Endothelial cell of umbilical vein (primary cell): ENCODE measurements around the gene GSG1L. TPM values are rescaled to one million over a fixed set of nuclear protein-coding genes. Genes with fewer than 3 reads are reported as not detected.

Experiments
- BruUV-seq: library from RNA; stranded (reverse); fragments of 400-500 nt; replicated peaks from 2 replicates; lab custom pipeline; 2021; lab: Mats Ljungman, UMichigan
- CTCF ChIA-PET: fragments of 300-600, 350-600 bp; sonication (Branson Sonifier 250); formaldehyde crosslinking; loops from one replicate; lab custom pipeline; 2021; ENCODE audit warnings: antibody characterized with exemption, inconsistent platforms; lab: Charles Lee
- POLR2A ChIA-PET: fragments of 300-600, 350-600 bp; sonication (Branson Sonifier 250); formaldehyde crosslinking; loops from one replicate; lab custom pipeline; 2021; ENCODE audit warnings: antibody characterized with exemption, inconsistent platforms; lab: Charles Lee
- DNase-seq: peaks from one replicate; pipeline ENCODE4 v3.0.0-alpha.2; 2011; ENCODE audit warnings: low read depth, low spot score
- FAIRE-seq: peaks from 2 replicates; lab custom pipeline; 2011; peaks lifted over from hg19 to GRCh38; lab: Jason Lieb, UNC
- H2AFZ ChIP-seq: 2 replicates; pipeline ENCODE4 v1.6.0; 2012; ENCODE audit warnings: low read depth, low read length, control low read depth, inconsistent platforms
- H3K27ac ChIP-seq: 2 replicates; pipeline ENCODE4 v1.5.1; 2011; ENCODE audit warnings: low read depth, mild to moderate bottlenecking, control low read depth, low read length, moderate library complexity; ENCODE audit not compliant: insufficient read depth
- H3K27me3 ChIP-seq, 2 experiments: 2 replicates each; pipeline versions ENCODE4 v1.6.0 to v1.6.1; 2011; ENCODE audit warnings: low read length in 2 of 2, mixed read lengths in 1 of 2; ENCODE audit not compliant: control insufficient read depth in 2 of 2, insufficient read depth in 2 of 2
- H3K36me3 ChIP-seq, 2 experiments: 2 replicates in 1 of 2; 3 replicates in 1 of 2; pipeline ENCODE4 v1.5.1; 2011; ENCODE audit warnings: low read length in 2 of 2, mild to moderate bottlenecking in 1 of 2, moderate library complexity in 1 of 2; ENCODE audit not compliant: control insufficient read depth in 2 of 2, insufficient read depth in 2 of 2; ENCODE audit errors: extremely low read depth in 1 of 2
- H3K4me1 ChIP-seq: 3 replicates; pipeline ENCODE4 v1.5.1; 2011; ENCODE audit warnings: mild to moderate bottlenecking, low read length; ENCODE audit not compliant: control insufficient read depth, insufficient read depth; ENCODE audit errors: extremely low read depth
- H3K4me2 ChIP-seq: 2 replicates; pipeline ENCODE4 v1.6.1; 2011; ENCODE audit warnings: low read length, control low read depth, mixed read lengths; ENCODE audit not compliant: insufficient read depth
- H3K4me3 ChIP-seq, 3 experiments: fragments of 200-600 bp in 1 of 3; sonication (generic), shearing (Covaris generic) in 1 of 3; replicated peaks in 1 of 3; 2 replicates each; pipeline ENCODE4 v1.5.1; 2011 to 2016; ENCODE audit warnings: control low read depth in 3 of 3, low read length in 3 of 3, mild to moderate bottlenecking in 2 of 3, inconsistent platforms in 1 of 3, low read depth in 1 of 3, moderate library complexity in 1 of 3; ENCODE audit not compliant: insufficient read depth in 1 of 3
- H3K79me2 ChIP-seq: 2 replicates; pipeline ENCODE4 v1.6.0; 2012; ENCODE audit warnings: low read length, inconsistent platforms; ENCODE audit not compliant: control insufficient read depth, insufficient read depth
- H3K9ac ChIP-seq: replicated peaks from 2 replicates; pipeline ENCODE3; 2011; ENCODE audit warnings: low read length, control low read depth; ENCODE audit not compliant: insufficient read depth; ENCODE audit errors: extremely low read depth
- H3K9me1 ChIP-seq: replicated peaks from 3 replicates; pipeline ENCODE4 v1.6.0; 2011; ENCODE audit warnings: mild to moderate bottlenecking, low read length; ENCODE audit not compliant: control insufficient read depth, insufficient read depth; ENCODE audit errors: extremely low read depth
- H3K9me3 ChIP-seq: replicated peaks from 2 replicates; pipeline ENCODE4 v1.5.1; 2012; ENCODE audit warnings: low read length, inconsistent platforms; ENCODE audit not compliant: control insufficient read depth, insufficient read depth
- H4K20me1 ChIP-seq: replicated peaks from 2 replicates; pipeline ENCODE3; 2011; ENCODE audit warnings: mild to moderate bottlenecking, low read length; ENCODE audit not compliant: control insufficient read depth, insufficient read depth; ENCODE audit errors: extremely low read depth
- EZH2 ChIP-seq: IDR thresholded peaks from 2 replicates; pipeline ENCODE4 v1.6.1; 2012; ENCODE audit warnings: borderline replicate concordance, low read depth, mild to moderate bottlenecking, moderate library complexity, low read length, inconsistent platforms; ENCODE audit not compliant: severe bottlenecking
- FOS ChIP-seq: IDR thresholded peaks from 2 replicates; pipeline ENCODE4 v1.6.1; 2011; ENCODE audit warnings: mild to moderate bottlenecking, low read length, moderate library complexity, borderline replicate concordance; ENCODE audit not compliant: insufficient read depth
- GATA2 ChIP-seq: IDR thresholded peaks from 2 replicates; pipeline ENCODE4 v1.7.0; 2011; ENCODE audit warnings: low read depth, mild to moderate bottlenecking, moderate library complexity, mixed read lengths, low read length; ENCODE audit not compliant: insufficient read length, insufficient read depth
- JUN ChIP-seq: IDR thresholded peaks from 2 replicates; pipeline ENCODE4 v1.6.1; 2011; ENCODE audit warnings: borderline replicate concordance, low read depth; ENCODE audit not compliant: insufficient read length, insufficient read depth
- MYC ChIP-seq: IDR thresholded peaks from one replicate; pipeline ENCODE4 v1.6.1; 2011; ENCODE audit warnings: mild to moderate bottlenecking, low read depth, low read length
- POLR2A ChIP-seq: IDR thresholded peaks from 2 replicates; pipeline ENCODE4 v1.6.1; 2012; ENCODE audit warnings: low read depth, mild to moderate bottlenecking, control low read depth, low read length
- POLR2AphosphoS5 ChIP-seq: IDR thresholded peaks from 2 replicates; pipeline ENCODE4 v1.6.1; 2012; ENCODE audit warnings: low read depth, mild to moderate bottlenecking, control low read depth, low read length, moderate library complexity; ENCODE audit not compliant: insufficient read depth
- dilution Hi-C: fragments of 300-500 bp; cut with MboI; formaldehyde crosslinking; loops from one replicate; pipeline ENCODE4 v1.15.0; 2019; ENCODE audit warnings: low sequenced_read_pairs; ENCODE audit not compliant: extremely low pct_ligation_motif_present
- intact Hi-C: fragments of 100-400 bp; cut with micrococcal nuclease; formaldehyde crosslinking; loops from one replicate; pipeline ENCODE4 v1.10.0; 2022
- polyA plus RNA-seq, 4 experiments: library from polyadenylated mRNA; depleted of rRNA in 3 of 4; stranded (reverse) in 3 of 4; unstranded in 1 of 4; fragments of >200 nt; gene quantifications; 2 replicates each; pipeline versions ENCODE4 v1.2.1 to v1.2.3, GENCODE V29; 2011 to 2012; ENCODE audit warnings: missing spikeins in 1 of 4
- total RNA-seq: library from RNA; stranded (reverse); gene quantifications from 2 replicates; pipeline ENCODE4 v1.2.3, GENCODE V29; 2021
- TF ChIP-seq, protein P1 (sequence below): IDR thresholded peaks from 2 replicates; pipeline ENCODE4 v1.6.1; 2011; ENCODE audit not compliant: insufficient read depth, insufficient read length
- TF ChIP-seq, protein P2 (sequence below), 2 donors: IDR thresholded peaks; 1 replicate in 1 of 2; 2 replicates in 1 of 2; pipeline ENCODE4 v1.5.1; 2011; ENCODE audit warnings: low read length in 2 of 2, mild to moderate bottlenecking in 2 of 2, moderate library complexity in 2 of 2, control low read depth in 1 of 2, inconsistent platforms in 1 of 2, low read depth in 1 of 2; ENCODE audit not compliant: insufficient read depth in 1 of 2; ENCODE audit errors: extremely low read depth in 1 of 2

The GSG1L gene
- total and polyA plus RNA-seq, 2 donors (not counting 3 experiments of a cell fraction or from before 2014, with no cell fraction given) = 0.06 TPM; not detected in 1

DNA sequence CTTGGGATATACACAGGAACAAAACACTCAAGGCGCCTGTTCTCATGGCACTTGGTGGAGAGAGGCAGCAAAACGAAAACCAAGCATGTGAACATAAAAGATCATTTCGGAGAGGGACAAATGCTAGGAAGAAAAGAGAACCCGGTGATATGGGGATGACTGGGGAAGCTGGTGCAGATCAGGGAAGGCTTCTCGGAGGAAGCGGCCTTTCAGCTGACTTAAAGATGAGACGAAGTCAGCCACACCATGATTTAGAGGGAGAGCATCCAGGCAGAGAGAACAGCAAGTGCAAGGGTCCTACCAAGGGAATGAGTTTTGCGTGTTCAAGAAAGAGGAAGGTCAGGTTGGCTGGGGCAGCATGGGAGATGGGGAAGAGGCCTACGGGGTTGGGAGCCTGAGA lies 262.7 kb downstream of the GSG1L start:
- H4K20me1 ChIP-seq = no peaks in the 10 kb centered on the region
- no peak overlapping the region for H3K4me2 ChIP-seq
- no TSS peak for BruUV-seq
- H3K4me1 ChIP-seq = no peaks in the 10 kb centered on the region
- FAIRE-seq (no peak), DNase-seq (no peak)
- H3K27me3 ChIP-seq = peaks cover 0 to 3% of the 10 kb centered on the region in 2 experiments
- H3K36me3 ChIP-seq = no peaks in the 10 kb centered on the region
- ChIA-PET CTCF (no interaction called here), POLR2A (no interaction called here)
- dilution Hi-C loops (no loop called here), intact Hi-C loops (no loop called here)
- H3K9me1 ChIP-seq = no peaks in the 10 kb centered on the region
- no peak overlapping the region for H3K27ac ChIP-seq
- H3K4me3 ChIP-seq = no peak overlapping the region
- no peaks in the 10 kb centered on the region for H3K79me2 ChIP-seq
- H2AFZ ChIP-seq = no peak overlapping the region
- H3K9me3 ChIP-seq = no peaks in the 10 kb centered on the region
- TF ChIP-seq FOS (no peak), EZH2 (no peak), POLR2AphosphoS5 (no peak), MYC (no peak), GATA2 (no peak), POLR2A (no peak), JUN (no peak)
- TF ChIP-seq, protein P1, sequence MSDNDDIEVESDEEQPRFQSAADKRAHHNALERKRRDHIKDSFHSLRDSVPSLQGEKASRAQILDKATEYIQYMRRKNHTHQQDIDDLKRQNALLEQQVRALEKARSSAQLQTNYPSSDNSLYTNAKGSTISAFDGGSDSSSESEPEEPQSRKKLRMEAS = no peak
- TF ChIP-seq, protein P2, sequence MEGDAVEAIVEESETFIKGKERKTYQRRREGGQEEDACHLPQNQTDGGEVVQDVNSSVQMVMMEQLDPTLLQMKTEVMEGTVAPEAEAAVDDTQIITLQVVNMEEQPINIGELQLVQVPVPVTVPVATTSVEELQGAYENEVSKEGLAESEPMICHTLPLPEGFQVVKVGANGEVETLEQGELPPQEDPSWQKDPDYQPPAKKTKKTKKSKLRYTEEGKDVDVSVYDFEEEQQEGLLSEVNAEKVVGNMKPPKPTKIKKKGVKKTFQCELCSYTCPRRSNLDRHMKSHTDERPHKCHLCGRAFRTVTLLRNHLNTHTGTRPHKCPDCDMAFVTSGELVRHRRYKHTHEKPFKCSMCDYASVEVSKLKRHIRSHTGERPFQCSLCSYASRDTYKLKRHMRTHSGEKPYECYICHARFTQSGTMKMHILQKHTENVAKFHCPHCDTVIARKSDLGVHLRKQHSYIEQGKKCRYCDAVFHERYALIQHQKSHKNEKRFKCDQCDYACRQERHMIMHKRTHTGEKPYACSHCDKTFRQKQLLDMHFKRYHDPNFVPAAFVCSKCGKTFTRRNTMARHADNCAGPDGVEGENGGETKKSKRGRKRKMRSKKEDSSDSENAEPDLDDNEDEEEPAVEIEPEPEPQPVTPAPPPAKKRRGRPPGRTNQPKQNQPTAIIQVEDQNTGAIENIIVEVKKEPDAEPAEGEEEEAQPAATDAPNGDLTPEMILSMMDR (IDR thresholded peaks at IDR 0.05; ENCODE audit: extremely low read depth in 1 of 2, insufficient read depth in 1 of 2, low read depth in 1 of 2, low read length in 2 of 2) = no peak
- H3K9ac ChIP-seq = no peak overlapping the region
